Progenitor cell of endocrine pancreas (in vitro differentiated cells): Measurements from ENCODE around the gene CALY. TPM values are rescaled to one million over a fixed set of nuclear protein-coding genes. Genes with fewer than 3 reads are reported as not detected.
A peak's percentile ranks its signal among the peaks of the same experiment; 100 is the strongest.
"Not testable (repeated sequence)": the region's sequence is repeated elsewhere in the genome, so short reads cannot be mapped to it uniquely, and the experiment has no call there.

Experiments used
- DNase-seq: peaks from one replicate; pipeline ENCODE4 v3.0.0; 2021; ENCODE audit warnings: low spot score; ENCODE audit not compliant: unreplicated experiment
- H3K27ac Mint-ChIP-seq: 2 replicates; pipeline ENCODE4 v1.8.0; 2021; ENCODE audit warnings: mild to moderate bottlenecking, moderate library complexity, mixed read lengths
- H3K27me3 Mint-ChIP-seq: 2 replicates; pipeline ENCODE4 v1.8.0; 2021; ENCODE audit warnings: mixed read lengths
- H3K36me3 Mint-ChIP-seq: 2 replicates; pipeline ENCODE4 v1.8.0; 2022; ENCODE audit warnings: mixed read lengths; ENCODE audit not compliant: insufficient read depth
- H3K4me1 Mint-ChIP-seq: 2 replicates; pipeline ENCODE4 v1.8.0; 2021; ENCODE audit warnings: low read depth, mixed read lengths
- H3K4me3 Mint-ChIP-seq: 2 replicates; pipeline ENCODE4 v1.8.0; 2021; ENCODE audit warnings: low read depth, mild to moderate bottlenecking, moderate library complexity, mixed read lengths
- H3K9me3 Mint-ChIP-seq: 2 replicates; pipeline ENCODE4 v1.8.0; 2021; ENCODE audit warnings: low read depth, mixed read lengths
- CTCF ChIP-seq: fragments of 200-600 bp; sonication (generic); IDR thresholded peaks from one replicate; pipeline ENCODE4 v1.5.0; 2021; ENCODE audit warnings: antibody characterized with exemption, mild to moderate bottlenecking; ENCODE audit not compliant: unreplicated experiment
- total RNA-seq: library from RNA; stranded (reverse); gene quantifications from 2 replicates; pipeline ENCODE4 v1.2.1, GENCODE V29; 2021

Gene CALY
- total RNA-seq, 1 donor from 2014 or later: 2.5 TPM

DNA sequence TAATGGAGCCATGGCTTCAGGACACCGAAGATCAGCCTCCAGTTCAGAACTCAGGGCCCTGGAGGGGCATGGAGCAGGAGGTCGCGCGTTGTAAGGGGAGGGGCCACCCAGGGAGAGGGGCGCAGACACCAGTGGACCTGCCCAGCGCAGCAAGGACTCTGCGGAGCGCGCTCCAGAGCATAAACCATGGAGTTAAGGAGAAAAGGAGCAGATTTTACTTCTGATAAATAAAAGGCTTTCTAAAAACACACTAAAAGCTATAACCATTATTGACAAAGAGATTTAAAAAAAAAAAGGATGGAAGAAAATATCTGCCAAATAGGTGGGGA is 10.5 kb downstream of the CALY start:
- H3K27me3 Mint-ChIP-seq: peaks cover 55% of the 10 kb centered on the region
- no peak overlapping the region for H3K27ac Mint-ChIP-seq
- DNase-seq: no peak
- H3K9me3 Mint-ChIP-seq: no peaks in the 10 kb centered on the region
- H3K36me3 Mint-ChIP-seq: no peaks in the 10 kb centered on the region
- H3K4me3 Mint-ChIP-seq: peak overlapping the region; percentile 58
- peaks cover 4% of the 10 kb centered on the region for H3K4me1 Mint-ChIP-seq
- TF ChIP-seq CTCF: no peak

- Mint-ChIP-seq H3K36me3 (no peaks in the 10 kb centered on the region), H3K27me3 (peaks cover 49% of the 10 kb centered on the region), H3K9me3 (no peaks in the 10 kb centered on the region), H3K4me3 (peak overlapping the region; percentile 59), H3K27ac (no peak overlapping the region), H3K4me1 (peaks cover 4% of the 10 kb centered on the region)
- TF ChIP-seq CTCF: no peak
- no peak for DNase-seq
Measured at GRCh38 chr10:133325440-133326222, 11.1 kb downstream of the CALY start.

DNA sequence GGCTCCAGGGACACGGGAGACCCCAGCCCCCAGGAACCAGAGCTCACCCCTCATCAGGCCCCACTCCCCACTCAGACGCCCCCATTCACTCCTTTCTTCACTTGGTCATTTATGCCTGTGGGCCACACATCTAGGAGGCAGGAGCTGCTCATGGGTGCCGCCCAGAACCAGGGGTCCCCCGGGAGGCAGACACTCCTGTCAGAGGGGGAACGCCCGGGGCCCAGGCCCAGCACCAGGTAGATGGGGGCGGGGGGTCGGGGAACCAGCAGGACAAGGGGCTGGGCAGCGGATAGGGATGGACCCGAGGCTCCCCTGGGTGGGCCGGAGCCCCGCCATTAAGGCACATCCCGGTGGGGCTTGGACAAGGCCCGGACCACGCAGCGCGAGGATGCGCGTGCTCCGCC is 11.8 kb downstream of the CALY start:
- H3K4me1 Mint-ChIP-seq: peaks cover 4% of the 10 kb centered on the region

GRCh38 chr10:133324198-133324792 is 12.4 kb downstream of the CALY start:
- peaks cover 50% of the 10 kb centered on the region for H3K27me3 Mint-ChIP-seq
- peaks cover 4% of the 10 kb centered on the region for H3K4me1 Mint-ChIP-seq
- H3K36me3 Mint-ChIP-seq: no peaks in the 10 kb centered on the region
- TF ChIP-seq CTCF: no peak
- H3K27ac Mint-ChIP-seq: no peak overlapping the region
- H3K4me3 Mint-ChIP-seq: no peak overlapping the region
- no peaks in the 10 kb centered on the region for H3K9me3 Mint-ChIP-seq
- no peak for DNase-seq

More for the DNA sequence above, 11.8 kb downstream of the CALY start:
- Mint-ChIP-seq H3K36me3 (no peaks in the 10 kb centered on the region), H3K9me3 (no peaks in the 10 kb centered on the region), H3K4me3 (no peak overlapping the region), H3K27me3 (peaks cover 51% of the 10 kb centered on the region), H3K27ac (no peak overlapping the region)
- no peak for TF ChIP-seq CTCF
- no peak for DNase-seq

DNA sequence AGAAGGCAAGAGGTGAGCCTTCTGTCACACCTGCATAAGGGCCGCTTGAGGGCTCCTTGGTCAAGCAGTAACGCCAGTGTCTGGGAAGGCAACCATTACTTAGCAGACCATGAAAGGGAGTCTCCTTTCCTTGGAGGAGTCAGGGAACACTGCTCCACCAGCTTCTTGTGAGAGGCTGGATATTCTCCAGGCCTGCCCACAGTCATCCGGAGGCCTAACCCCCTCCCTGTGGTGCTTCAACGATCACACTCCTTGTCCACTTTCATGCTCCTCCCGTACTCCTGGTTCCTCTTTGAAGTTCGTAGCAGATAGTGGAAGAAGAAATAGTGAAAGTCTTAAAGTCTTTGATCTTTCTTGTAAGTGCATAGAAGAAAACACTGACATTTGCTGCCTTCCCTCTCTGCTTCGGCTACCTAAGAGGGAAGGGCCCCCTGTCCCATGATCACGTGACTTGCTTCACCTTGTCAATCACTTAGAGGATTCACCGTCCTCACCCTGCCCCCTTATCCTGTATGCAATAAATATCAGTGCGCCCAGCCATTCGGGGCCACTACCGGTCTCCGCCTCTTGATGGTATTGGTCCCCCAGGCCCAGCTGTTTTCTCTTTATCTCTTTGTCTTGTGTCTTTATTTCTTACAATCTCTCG is 14.5 kb downstream of the CALY start:
- not testable (repeated sequence) for DNase-seq, H3K4me3 Mint-ChIP-seq, H3K9me3 Mint-ChIP-seq, H3K4me1 Mint-ChIP-seq, H3K36me3 Mint-ChIP-seq, H3K27ac Mint-ChIP-seq
- H3K27me3 Mint-ChIP-seq: peaks cover 36% of the 10 kb centered on the region

GRCh38 chr10:133320852-133321422 is 15.8 kb downstream of the CALY start:
- H3K9me3 Mint-ChIP-seq, H3K4me3 Mint-ChIP-seq, H3K27ac Mint-ChIP-seq, H3K36me3 Mint-ChIP-seq, DNase-seq, H3K4me1 Mint-ChIP-seq: not testable (repeated sequence)
- peaks cover 25% of the 10 kb centered on the region for H3K27me3 Mint-ChIP-seq
